Activated T-cell treated with anti-CD3 and anti-CD28 coated beads, Interleukin-2, amount 50 U/mL, for 24 hours (primary cell): ENCODE data around the gene CALN1.
"Not testable (repeated sequence)": the region's sequence is repeated elsewhere in the genome, so short reads cannot be mapped to it uniquely, and the experiment has no call there.

Source experiments
- DNase-seq: peaks from one replicate; pipeline ENCODE4 v3.0.0-alpha.2; 2020
- H3K27ac Mint-ChIP-seq: 2 replicates; pipeline ENCODE4 v1.8.0; 2020; ENCODE audit warnings: mild to moderate bottlenecking, mixed read lengths
- H3K27me3 Mint-ChIP-seq: 2 replicates; pipeline ENCODE4 v1.8.0; 2020; ENCODE audit warnings: mixed read lengths
- H3K36me3 Mint-ChIP-seq: 2 replicates; pipeline ENCODE4 v1.8.0; 2020; ENCODE audit warnings: low read depth, mixed read lengths
- H3K4me1 Mint-ChIP-seq: 2 replicates; pipeline ENCODE4 v1.8.0; 2020; ENCODE audit warnings: low read depth, mixed read lengths
- H3K4me3 Mint-ChIP-seq: 2 replicates; pipeline ENCODE4 v1.8.0; 2020; ENCODE audit warnings: mild to moderate bottlenecking, moderate library complexity, mixed read lengths
- H3K9me3 Mint-ChIP-seq: 2 replicates; pipeline ENCODE4 v1.8.0; 2020; ENCODE audit warnings: mixed read lengths

CALN1 gene

GRCh38 chr7:72078301-72078700 lies 333.8 kb downstream of the CALN1 start:
- Mint-ChIP-seq H3K4me3 (no peak overlapping the region), H3K36me3 (no peaks in the 10 kb centered on the region), H3K27me3 (no peaks in the 10 kb centered on the region), H3K27ac (no peak overlapping the region), H3K9me3 (peaks cover 4% of the 10 kb centered on the region), H3K4me1 (no peaks in the 10 kb centered on the region)
- DNase-seq, result no peak

- no peak for DNase-seq
- H3K9me3 Mint-ChIP-seq, result peaks cover 4% of the 10 kb centered on the region
- no peak overlapping the region for H3K4me3 Mint-ChIP-seq
- H3K4me1 Mint-ChIP-seq, result no peaks in the 10 kb centered on the region
- no peak overlapping the region for H3K27ac Mint-ChIP-seq
- no peaks in the 10 kb centered on the region for H3K36me3 Mint-ChIP-seq
- no peaks in the 10 kb centered on the region for H3K27me3 Mint-ChIP-seq
These were observed 334.4 kb downstream of the CALN1 start for GRCh38 chr7:72077786-72078185.

GRCh38 chr7:72072901-72073300 lies 339.2 kb downstream of the CALN1 start:
- no peak for DNase-seq
- Mint-ChIP-seq H3K27ac (no peak overlapping the region), H3K36me3 (no peaks in the 10 kb centered on the region), H3K4me1 (no peaks in the 10 kb centered on the region), H3K27me3 (no peaks in the 10 kb centered on the region), H3K9me3 (peaks cover 16% of the 10 kb centered on the region), H3K4me3 (no peak overlapping the region)

- DNase-seq, result no peak
- no peaks in the 10 kb centered on the region for H3K36me3 Mint-ChIP-seq
- H3K27ac Mint-ChIP-seq, result no peak overlapping the region
These were observed 342.9 kb downstream of the CALN1 start for GRCh38 chr7:72069263-72069662.

GRCh38 chr7:72065764-72066163 lies 346.4 kb downstream of the CALN1 start:
- H3K27me3 Mint-ChIP-seq, DNase-seq, H3K9me3 Mint-ChIP-seq, H3K4me1 Mint-ChIP-seq, H3K27ac Mint-ChIP-seq, H3K4me3 Mint-ChIP-seq, H3K36me3 Mint-ChIP-seq: not testable (repeated sequence)

More at GRCh38 chr7:72069263-72069662, 342.9 kb downstream of the CALN1 start:
- Mint-ChIP-seq H3K27me3 (no peaks in the 10 kb centered on the region), H3K4me3 (no peak overlapping the region), H3K4me1 (no peaks in the 10 kb centered on the region), H3K9me3 (peaks cover 12% of the 10 kb centered on the region)

- no peaks in the 10 kb centered on the region for H3K27me3 Mint-ChIP-seq
- H3K4me1 Mint-ChIP-seq, result no peaks in the 10 kb centered on the region
- no peak for DNase-seq
- H3K27ac Mint-ChIP-seq, result no peak overlapping the region
- no peak overlapping the region for H3K4me3 Mint-ChIP-seq
- no peaks in the 10 kb centered on the region for H3K9me3 Mint-ChIP-seq
- H3K36me3 Mint-ChIP-seq, result no peaks in the 10 kb centered on the region
These were observed 347.2 kb downstream of the CALN1 start for GRCh38 chr7:72064916-72065315.

GRCh38 chr7:72063330-72063729 lies 348.8 kb downstream of the CALN1 start:
- H3K36me3 Mint-ChIP-seq, result no peaks in the 10 kb centered on the region
- H3K27ac Mint-ChIP-seq, result no peak overlapping the region
- H3K27me3 Mint-ChIP-seq, result no peaks in the 10 kb centered on the region
- no peaks in the 10 kb centered on the region for H3K9me3 Mint-ChIP-seq
- no peak for DNase-seq
- no peak overlapping the region for H3K4me3 Mint-ChIP-seq
- no peaks in the 10 kb centered on the region for H3K4me1 Mint-ChIP-seq

GRCh38 chr7:72062666-72063065 lies 349.5 kb downstream of the CALN1 start:
- H3K27me3 Mint-ChIP-seq, result no peaks in the 10 kb centered on the region
- no peaks in the 10 kb centered on the region for H3K4me1 Mint-ChIP-seq
- H3K4me3 Mint-ChIP-seq, result no peak overlapping the region
- H3K27ac Mint-ChIP-seq, result no peak overlapping the region
- H3K9me3 Mint-ChIP-seq, result no peaks in the 10 kb centered on the region
- no peak for DNase-seq
- H3K36me3 Mint-ChIP-seq, result no peaks in the 10 kb centered on the region

- Mint-ChIP-seq H3K27ac (no peak overlapping the region), H3K9me3 (peaks cover under 1% of the 10 kb centered on the region), H3K4me1 (no peaks in the 10 kb centered on the region), H3K36me3 (no peaks in the 10 kb centered on the region), H3K27me3 (no peaks in the 10 kb centered on the region), H3K4me3 (no peak overlapping the region)
- no peak for DNase-seq
These were observed 352.2 kb downstream of the CALN1 start for GRCh38 chr7:72059925-72060324.

GRCh38 chr7:72058579-72058978 lies 353.6 kb downstream of the CALN1 start:
- DNase-seq, result no peak
- Mint-ChIP-seq H3K27ac (no peak overlapping the region), H3K4me3 (no peak overlapping the region), H3K9me3 (peaks cover 10% of the 10 kb centered on the region), H3K36me3 (no peaks in the 10 kb centered on the region), H3K4me1 (no peaks in the 10 kb centered on the region), H3K27me3 (no peaks in the 10 kb centered on the region)

- no peak overlapping the region for H3K27ac Mint-ChIP-seq
- peaks cover 10% of the 10 kb centered on the region for H3K9me3 Mint-ChIP-seq
- no peak for DNase-seq
These were observed 354.3 kb downstream of the CALN1 start for GRCh38 chr7:72057796-72058195.

GRCh38 chr7:72057231-72057630 lies 354.9 kb downstream of the CALN1 start:
- Mint-ChIP-seq H3K9me3 (peaks cover 10% of the 10 kb centered on the region), H3K4me3 (no peak overlapping the region), H3K36me3 (no peaks in the 10 kb centered on the region), H3K27me3 (no peaks in the 10 kb centered on the region), H3K27ac (no peak overlapping the region), H3K4me1 (no peaks in the 10 kb centered on the region)
- DNase-seq, result no peak

More at GRCh38 chr7:72057796-72058195, 354.3 kb downstream of the CALN1 start:
- no peak overlapping the region for H3K4me3 Mint-ChIP-seq
- H3K36me3 Mint-ChIP-seq, result no peaks in the 10 kb centered on the region
- H3K27me3 Mint-ChIP-seq, result no peaks in the 10 kb centered on the region
- H3K4me1 Mint-ChIP-seq, result no peaks in the 10 kb centered on the region

- no peak for DNase-seq
- Mint-ChIP-seq H3K4me1 (no peaks in the 10 kb centered on the region), H3K9me3 (peaks cover 10% of the 10 kb centered on the region), H3K27ac (no peak overlapping the region), H3K27me3 (no peaks in the 10 kb centered on the region), H3K36me3 (no peaks in the 10 kb centered on the region), H3K4me3 (no peak overlapping the region)
These were observed 356.7 kb downstream of the CALN1 start for GRCh38 chr7:72055426-72055825.

- no peaks in the 10 kb centered on the region for H3K27me3 Mint-ChIP-seq
- no peaks in the 10 kb centered on the region for H3K36me3 Mint-ChIP-seq
- no peak for DNase-seq
- H3K27ac Mint-ChIP-seq, result no peak overlapping the region
- H3K4me1 Mint-ChIP-seq, result no peaks in the 10 kb centered on the region
- H3K4me3 Mint-ChIP-seq, result no peak overlapping the region
- peaks cover 12% of the 10 kb centered on the region for H3K9me3 Mint-ChIP-seq
These were observed 358.8 kb downstream of the CALN1 start for GRCh38 chr7:72053292-72053691.

GRCh38 chr7:72048420-72048819 lies 363.7 kb downstream of the CALN1 start:
- no peak for DNase-seq
- no peak overlapping the region for H3K4me3 Mint-ChIP-seq
- H3K27me3 Mint-ChIP-seq, result no peaks in the 10 kb centered on the region
- no peaks in the 10 kb centered on the region for H3K4me1 Mint-ChIP-seq
- no peak overlapping the region for H3K27ac Mint-ChIP-seq
- peaks cover 4% of the 10 kb centered on the region for H3K9me3 Mint-ChIP-seq
- H3K36me3 Mint-ChIP-seq, result no peaks in the 10 kb centered on the region

GRCh38 chr7:72042855-72043254 lies 369.3 kb downstream of the CALN1 start:
- no peak for DNase-seq
- Mint-ChIP-seq H3K27ac (no peak overlapping the region), H3K27me3 (no peaks in the 10 kb centered on the region), H3K4me3 (no peak overlapping the region), H3K36me3 (no peaks in the 10 kb centered on the region), H3K9me3 (peaks cover 10% of the 10 kb centered on the region), H3K4me1 (no peaks in the 10 kb centered on the region)
